GM19193 (cell line): ENCODE measurements around the gene SPTBN1.

Source experiments
- POLR2A ChIP-seq: IDR thresholded peaks from 4 replicates; pipeline ENCODE4 v1.6.1; 2011; ENCODE audit not compliant: insufficient read depth, insufficient read length; ENCODE audit errors: extremely low read depth

The SPTBN1 gene

DNA sequence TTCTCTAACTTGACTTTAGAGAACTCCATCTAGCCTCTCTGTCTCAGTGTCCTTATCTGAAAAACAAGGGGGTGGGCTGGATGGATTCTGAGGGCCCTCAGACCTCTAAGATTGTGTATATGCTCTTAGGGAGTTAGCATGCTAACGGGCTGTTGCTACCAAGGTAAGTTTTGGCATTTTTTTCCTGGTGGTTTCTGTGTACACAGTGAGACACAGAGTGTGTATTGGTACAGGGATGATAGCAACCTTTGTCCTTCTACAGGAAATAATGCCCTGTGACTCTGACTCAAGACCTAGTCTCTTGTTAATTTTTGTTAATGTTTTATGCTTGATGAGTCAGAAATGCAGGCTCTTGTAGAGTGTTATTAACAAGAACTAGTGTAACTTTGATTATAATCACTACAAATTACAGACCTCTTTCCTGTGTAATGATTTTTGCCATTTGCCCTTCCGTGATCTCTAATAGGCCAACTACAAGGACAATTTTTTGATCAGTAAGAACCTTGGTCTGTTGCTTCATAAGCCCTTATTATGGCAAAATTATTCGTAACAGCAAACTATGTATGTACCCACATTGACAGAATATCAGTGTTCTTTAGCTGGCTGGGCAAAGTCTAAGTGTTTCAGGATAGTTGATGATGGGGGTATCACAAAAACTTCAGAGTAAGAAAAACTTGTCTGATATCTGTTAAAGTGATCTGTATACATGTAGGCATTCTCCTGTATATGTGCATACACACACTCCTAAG is 89.7 kb downstream of the SPTBN1 start:
- TF ChIP-seq POLR2A, result no peak

DNA sequence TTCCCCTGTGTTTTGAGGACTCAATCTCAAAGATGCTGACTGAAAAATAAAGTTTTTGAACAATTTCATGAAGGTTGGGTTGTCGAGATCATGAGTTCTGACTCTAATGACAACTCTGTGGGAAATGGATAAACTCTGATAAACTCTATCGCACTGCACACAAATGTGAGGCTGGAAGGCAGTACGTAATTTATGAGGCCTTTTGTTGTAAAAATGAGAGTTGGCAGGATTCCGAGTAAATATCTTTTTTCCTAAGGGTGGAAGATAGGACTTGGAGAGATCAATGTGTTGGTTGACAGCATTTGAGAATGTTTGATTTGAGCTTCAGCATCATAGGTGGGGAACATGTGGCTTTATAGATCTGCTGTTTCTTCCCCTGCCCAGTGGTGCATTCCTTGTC is 90.4 kb downstream of the SPTBN1 start:
- no peak for TF ChIP-seq POLR2A

DNA sequence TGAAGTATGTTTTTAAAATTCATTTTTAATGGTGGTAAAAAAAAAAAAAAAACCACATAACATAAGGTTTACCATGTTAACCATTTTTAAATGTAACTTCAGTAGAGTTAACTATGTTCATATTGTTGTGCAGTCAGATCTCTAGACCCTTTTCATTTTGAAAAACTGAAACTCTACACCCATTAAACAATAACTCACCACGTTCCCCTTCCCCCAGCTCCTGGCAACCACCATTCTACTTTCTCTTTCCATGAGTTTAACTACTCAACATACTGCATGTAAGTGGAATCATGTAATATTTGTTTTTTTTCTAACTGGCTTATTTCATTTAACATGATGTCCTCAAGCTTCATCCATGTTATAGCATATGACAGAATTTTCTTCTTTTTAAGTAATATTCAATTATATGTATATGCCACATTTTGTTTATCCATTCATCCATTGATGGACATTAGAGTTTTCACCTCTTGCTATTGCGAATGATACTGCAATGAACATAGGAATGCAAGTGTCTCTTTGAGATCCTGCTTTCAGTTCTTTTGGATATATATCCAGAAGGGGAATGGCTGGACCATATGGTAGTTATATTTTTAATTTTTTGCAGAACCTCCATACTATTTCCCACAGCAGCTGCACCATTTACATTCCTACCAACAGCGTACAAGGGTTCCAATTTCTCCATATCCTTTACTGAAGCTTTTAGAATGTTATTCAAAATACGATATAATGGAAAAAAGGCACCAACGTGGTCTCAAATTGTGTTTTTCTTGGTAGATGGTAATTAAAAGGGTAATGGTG is 91.0 kb downstream of the SPTBN1 start:
- TF ChIP-seq POLR2A, result no peak

DNA sequence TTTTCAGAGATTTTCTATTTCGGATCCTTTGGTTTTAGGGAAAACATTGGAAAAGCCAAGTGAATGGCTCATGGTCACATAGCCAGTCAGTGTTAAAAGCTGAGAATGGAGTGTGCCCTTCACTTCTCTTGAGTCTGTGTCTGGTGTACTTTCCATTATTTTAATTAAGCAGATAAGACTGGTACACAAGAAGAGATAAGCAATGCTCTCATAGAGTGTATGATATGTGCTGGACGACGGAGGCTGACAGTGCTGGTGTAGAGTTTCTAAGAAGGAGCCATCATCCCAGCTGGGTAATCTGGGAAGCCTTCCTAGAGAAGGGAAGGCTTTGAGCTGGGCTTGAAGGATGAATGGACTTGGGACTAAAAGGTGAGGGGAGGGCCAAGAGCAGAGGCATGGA is 93.3 kb downstream of the SPTBN1 start:
- TF ChIP-seq POLR2A, result no peak

DNA sequence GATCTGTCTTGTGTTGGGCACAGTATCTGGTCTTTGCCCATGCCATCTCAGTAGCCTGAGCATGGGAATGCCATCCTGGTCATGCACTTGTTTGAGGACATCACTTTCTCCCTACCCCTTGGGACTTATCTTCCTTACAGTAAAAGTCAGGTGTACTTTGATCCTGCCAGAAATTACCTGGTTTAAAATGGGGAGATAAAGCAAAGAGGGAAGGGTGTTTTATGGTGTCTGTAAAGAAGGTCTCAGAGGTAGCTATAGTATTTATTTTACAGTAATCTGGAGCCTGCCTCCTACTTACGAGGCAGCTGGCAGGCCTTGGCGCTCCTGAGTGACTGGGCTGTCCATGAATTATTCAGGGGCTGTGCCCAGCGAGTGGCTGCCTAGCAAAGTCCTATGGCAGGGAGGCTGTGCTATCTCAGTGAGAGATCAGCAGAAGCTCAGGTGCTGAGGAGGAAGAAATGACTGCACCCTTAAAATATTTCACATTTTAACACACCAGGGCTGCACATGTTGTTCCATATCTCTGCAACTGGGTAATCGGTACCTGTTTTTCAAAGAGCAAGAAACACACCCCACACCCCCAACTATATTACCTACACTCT is 93.9 kb downstream of the SPTBN1 start:
- no peak for TF ChIP-seq POLR2A

DNA sequence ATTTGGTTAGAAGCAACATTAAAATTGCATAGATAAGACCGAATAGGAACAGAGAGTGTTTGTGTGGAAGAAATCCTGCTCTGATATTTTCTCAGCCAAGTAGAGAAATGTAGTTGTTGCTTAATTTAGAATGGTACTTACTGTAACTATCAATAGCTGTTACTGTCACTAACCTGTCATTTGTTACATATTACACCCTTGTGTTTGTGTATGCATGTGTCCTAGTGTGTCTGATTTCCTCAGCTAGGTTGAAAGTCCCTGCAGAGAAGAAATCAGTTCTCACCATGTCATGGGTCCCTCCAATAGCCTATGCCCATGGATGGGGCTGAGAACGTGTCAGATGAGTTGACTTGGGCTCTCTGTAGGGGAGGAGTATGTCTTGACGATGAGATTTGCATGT is 94.4 kb downstream of the SPTBN1 start:
- TF ChIP-seq POLR2A, result no peak

DNA sequence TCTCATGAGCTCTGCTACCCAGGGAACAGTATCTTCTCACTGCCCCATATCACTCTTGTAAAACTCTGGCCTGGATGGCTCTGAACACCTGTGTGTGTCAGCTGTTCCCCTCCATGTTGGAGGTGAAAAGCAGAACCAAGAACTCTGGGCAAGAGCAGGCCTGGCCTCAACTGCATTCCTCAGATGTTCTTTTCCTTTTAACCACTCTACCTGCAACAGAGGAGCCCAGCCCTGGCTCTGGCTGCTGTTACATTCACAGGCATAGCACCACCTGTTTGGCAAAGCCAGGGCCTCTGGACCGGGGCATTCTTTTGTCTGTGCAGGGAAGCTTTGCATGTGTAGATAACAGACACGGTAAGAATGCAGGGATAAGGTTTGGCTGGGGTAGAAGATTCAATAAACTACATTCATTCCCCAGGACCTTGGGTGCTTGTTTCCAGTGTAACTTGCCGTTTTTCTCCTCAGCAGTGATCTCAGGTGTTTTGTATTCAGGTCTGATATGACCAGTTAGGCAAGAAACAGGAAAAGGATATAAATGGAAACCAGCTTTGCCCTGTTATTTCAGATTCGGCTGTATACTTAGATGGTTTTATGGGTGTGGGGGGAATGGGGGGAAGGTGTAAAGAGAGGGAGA is 95.1 kb downstream of the SPTBN1 start:
- no peak for TF ChIP-seq POLR2A

DNA sequence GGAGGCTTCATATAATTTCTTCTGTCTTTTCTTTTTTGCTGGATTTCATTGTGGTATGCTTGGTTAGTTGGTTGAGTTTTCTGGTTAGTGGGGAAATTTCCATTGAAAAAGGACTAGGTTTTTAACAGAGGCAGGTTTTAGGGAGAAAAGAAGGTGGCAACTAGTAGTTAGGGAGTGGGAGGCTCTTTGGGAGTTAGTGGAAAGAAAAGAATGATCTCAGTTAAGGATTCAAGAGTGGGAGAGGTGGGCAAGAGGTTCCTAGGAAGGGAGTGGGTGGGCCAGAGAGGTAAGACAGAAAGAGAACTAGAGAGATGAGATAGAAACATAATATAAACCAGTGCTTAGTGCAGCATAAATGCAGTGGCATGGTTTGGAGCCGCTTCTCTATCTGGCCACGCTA is 96.9 kb downstream of the SPTBN1 start:
- TF ChIP-seq POLR2A, result no peak

DNA sequence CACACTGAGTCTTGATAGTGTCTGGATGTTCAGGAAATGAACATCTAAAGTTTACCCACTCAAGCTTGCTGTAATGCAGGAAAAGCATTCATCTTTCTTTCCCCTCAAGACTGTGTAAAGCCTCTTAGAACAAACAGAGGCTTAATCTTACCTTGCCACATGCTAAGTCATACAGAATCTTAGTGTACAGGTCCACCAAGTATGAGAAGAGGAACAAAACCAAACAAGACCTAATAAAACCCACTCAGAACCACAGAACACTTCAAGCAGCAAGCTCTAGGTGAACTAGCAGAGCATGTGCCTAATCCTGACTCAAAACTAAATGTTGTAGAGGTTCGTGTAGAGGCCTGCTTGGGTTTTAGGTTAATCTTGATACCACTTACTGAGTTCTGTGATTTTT is 97.6 kb downstream of the SPTBN1 start:
- TF ChIP-seq POLR2A, result no peak

DNA sequence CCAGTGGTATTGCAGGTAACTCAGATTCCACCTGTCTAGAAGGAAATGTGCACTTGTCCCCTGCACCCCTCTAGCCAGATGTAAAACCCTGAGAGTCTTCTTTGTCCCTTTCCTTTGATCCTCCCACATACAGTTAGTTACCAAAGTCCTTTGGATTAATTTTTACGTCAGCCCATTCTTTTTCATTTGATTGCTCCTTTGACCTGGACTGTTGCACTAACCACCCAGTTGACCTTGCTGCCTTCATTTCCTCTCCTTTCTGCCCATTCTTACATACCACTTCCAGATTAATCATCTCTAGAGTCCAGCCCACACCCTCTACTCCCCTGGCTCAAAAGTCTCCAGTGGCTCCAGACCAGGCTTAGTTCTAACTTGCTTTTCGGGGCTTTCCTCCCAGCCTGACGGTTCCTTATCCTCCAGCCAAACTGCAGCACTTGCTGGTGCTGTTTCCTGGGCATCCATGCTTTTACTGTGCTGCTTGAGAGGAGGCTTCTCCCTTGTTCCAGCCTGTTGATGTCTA is 99.3 kb downstream of the SPTBN1 start:
- no peak for TF ChIP-seq POLR2A

DNA sequence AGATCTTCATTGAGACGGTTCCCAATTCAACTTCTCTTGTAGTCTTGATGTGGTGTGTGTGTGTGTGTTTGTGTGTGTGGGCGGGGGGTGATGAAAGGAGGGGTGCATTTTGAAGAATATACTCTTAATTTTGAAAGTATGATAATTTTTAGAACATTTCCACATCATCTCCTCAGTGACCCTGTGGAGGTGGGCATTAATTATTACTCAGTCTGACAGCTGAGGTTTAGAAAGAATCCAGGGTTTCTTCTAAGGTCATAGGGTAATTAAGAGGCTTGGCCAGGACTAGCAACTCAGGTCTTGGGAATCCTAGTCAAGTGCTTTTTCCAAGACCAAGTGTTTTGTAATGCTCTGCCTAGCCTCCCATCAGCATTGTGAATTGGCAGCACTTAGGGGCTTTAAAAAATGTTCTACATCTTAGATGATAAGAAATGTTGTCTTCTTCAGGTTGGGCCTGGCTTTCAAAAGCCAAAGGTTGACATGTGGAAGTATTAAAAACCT is 100.5 kb downstream of the SPTBN1 start:
- no peak for TF ChIP-seq POLR2A

DNA sequence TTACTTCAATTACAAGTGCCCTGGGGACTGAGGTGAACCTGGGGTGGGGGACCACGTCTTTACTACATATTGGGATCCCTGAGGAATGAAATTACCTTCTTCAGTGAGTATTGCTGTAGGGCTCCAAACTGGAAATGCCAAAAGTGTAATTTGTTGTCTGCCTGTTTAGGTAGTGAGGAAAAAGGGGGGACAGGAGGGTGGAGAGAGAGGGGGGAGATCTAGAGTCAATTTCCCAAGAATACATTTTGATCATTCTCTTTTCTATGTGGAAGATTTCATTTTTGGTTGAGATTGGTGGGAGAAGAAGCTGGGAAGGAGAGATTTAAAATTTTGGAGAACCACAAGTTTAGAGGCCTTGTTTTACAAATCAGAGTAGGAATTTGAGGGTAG is 101.1 kb downstream of the SPTBN1 start:
- no peak for TF ChIP-seq POLR2A

DNA sequence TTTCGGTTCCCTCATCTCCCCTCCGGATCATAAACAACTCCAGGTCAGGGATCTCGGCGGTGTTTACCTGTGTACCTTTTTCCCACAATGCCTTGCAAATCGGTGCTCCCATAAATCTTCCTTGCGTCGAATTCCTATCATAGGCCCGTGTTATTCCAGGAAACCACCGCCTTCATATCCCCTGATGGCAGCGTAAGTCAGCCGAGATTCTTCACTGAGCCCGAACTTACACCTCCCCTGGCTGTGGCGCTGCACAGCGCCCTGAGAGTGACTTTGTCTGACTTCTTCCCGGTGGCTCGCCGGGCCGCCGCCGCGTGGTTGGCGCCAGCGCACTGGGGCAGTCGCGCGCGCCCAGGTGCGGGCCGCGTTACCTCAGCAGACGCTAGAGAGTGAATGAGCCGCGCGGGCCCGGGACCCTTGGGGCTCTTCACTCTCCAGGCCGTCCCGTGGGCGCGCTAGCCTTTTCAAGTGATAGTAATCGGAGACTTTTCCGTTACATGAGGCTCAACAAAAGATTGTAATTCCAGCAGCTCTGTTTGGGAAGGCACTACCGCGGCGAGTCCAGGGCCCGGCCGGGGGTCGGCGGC is 101.6 kb downstream of the SPTBN1 start:
- TF ChIP-seq POLR2A, result no peak

DNA sequence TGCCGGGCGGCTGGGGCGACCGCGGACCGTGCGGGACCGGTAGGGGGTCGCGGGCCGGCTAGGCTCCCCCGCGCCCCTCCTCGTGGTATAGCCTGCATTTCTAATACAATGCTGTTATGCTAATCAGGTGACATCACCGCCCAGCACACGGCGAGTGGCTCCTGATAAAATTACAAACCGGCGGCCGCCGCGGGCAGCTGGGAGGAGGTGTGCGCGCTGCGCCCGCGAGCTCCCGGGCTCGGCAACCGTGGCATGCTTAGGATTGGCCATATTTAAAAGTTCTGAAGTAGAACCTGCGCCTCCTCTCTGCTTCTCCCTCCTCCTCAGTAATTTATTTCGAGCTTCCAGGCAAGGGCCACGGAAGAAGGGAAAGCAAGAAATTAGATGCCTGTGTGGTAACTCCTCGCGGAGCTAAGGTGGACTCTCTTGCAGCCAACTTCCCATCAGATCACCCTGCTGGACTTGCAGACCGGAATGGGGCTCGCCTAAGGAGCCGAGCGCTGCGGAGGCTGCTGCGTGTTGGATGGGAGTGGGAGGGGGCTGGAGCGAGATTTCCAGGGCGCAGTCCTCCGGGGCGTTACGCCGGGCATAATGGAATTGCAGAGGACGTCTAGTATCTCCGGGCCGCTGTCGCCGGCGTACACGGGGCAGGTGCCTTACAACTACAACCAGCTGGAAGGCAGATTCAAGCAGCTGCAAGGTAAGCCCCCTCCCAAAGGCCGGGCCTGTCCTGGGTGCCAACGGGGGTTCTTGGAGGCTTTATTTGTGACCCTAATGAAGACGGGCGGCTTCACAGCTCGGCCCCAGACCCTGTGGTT is 102.3 kb downstream of the SPTBN1 start:
- peak; percentile 66 for TF ChIP-seq POLR2A
